AG09319 (cell line): ENCODE data around the gene CEMIP.

Experiments
- DNase-seq: peaks from one replicate; pipeline ENCODE4 v3.0.0-alpha.2; 2010; ENCODE audit warnings: low read depth; ENCODE audit errors: extremely low read depth
- CTCF ChIP-seq: IDR thresholded peaks from 2 replicates; pipeline ENCODE4 v1.5.1; 2011; ENCODE audit warnings: low read depth, mild to moderate bottlenecking, inconsistent platforms, low read length, moderate library complexity

The CEMIP gene

GRCh38 chr15:80776420-80777045, 2.6 kb upstream of the CEMIP start:
- no peak for DNase-seq
- TF ChIP-seq CTCF, result peak; percentile 70

GRCh38 chr15:80777137-80777536, 2.0 kb upstream of the CEMIP start:
- peak; percentile 82 for DNase-seq
- no peak for TF ChIP-seq CTCF

GRCh38 chr15:80777826-80778620, 1.1 kb upstream of the CEMIP start:
- DNase-seq, result no peak
- TF ChIP-seq CTCF, result no peak

- DNase-seq, result no peak
- no peak for TF ChIP-seq CTCF
Observed at GRCh38 chr15:80778621-80778963, 578 bp upstream of the CEMIP start.

- TF ChIP-seq CTCF, result no peak
- no peak for DNase-seq
Observed at GRCh38 chr15:80779658-80780415, 667 bp downstream of the CEMIP start.

- DNase-seq, result no peak
- TF ChIP-seq CTCF, result no peak
Observed at GRCh38 chr15:80780416-80781221, 1.4 kb downstream of the CEMIP start.
